H1 (cell line): Measurements from ENCODE around the gene SLC1A5.

Experiments
- CBX5 ChIP-seq: fragments of 300-800, 300-1000 bp; sonication (generic); IDR thresholded peaks from 2 replicates; pipeline ENCODE4 v1.7.1; 2016; ENCODE audit warnings: antibody characterized with exemption, low read length, low read depth
- CEBPB ChIP-seq: IDR thresholded peaks from 2 replicates; pipeline ENCODE4 v1.6.1; 2012; ENCODE audit warnings: low read depth, low read length
- CREB1 ChIP-seq: IDR thresholded peaks from 2 replicates; pipeline ENCODE4 v1.6.1; 2012; ENCODE audit warnings: inconsistent platforms
- EZH2 ChIP-seq: fragments of 200-600 bp; sonication (generic); IDR thresholded peaks from 2 replicates; pipeline ENCODE4 v1.7.1; 2012; ENCODE audit warnings: low read depth, mild to moderate bottlenecking, moderate library complexity, low read length, inconsistent platforms; ENCODE audit not compliant: severe bottlenecking
- JUND ChIP-seq: IDR thresholded peaks from 2 replicates; pipeline ENCODE4 v1.6.1; 2011; ENCODE audit warnings: mild to moderate bottlenecking, improper control_type of control experiment, low read length
- KDM1A ChIP-seq: fragments of 200-600, 300-600 bp; sonication (generic); IDR thresholded peaks from 2 replicates; pipeline ENCODE4 v1.7.1; 2016; ENCODE audit warnings: mild to moderate bottlenecking, low read length, borderline replicate concordance
- NANOG ChIP-seq: IDR thresholded peaks from 2 replicates; pipeline ENCODE4 v1.6.1; 2011; ENCODE audit warnings: low read length, low read depth, mild to moderate bottlenecking, inconsistent platforms; ENCODE audit not compliant: insufficient read depth, poor library complexity, severe bottlenecking
- POLR2A ChIP-seq, 2 experiments: IDR thresholded peaks; 1 replicate in 1 of 2; 2 replicates in 1 of 2; pipeline ENCODE4 v1.6.1; 2011; ENCODE audit warnings: low read depth in 2 of 2, low read length in 2 of 2, mild to moderate bottlenecking in 2 of 2; ENCODE audit errors: control extremely low read depth in 1 of 2
- POLR2AphosphoS5 ChIP-seq: IDR thresholded peaks from 2 replicates; pipeline ENCODE4 v1.6.1; 2011; ENCODE audit warnings: low read depth, low read length
- RAD21 ChIP-seq, 2 experiments: IDR thresholded peaks in 1 of 2; conservative IDR thresholded peaks in 1 of 2; 2 replicates each; pipeline ENCODE4 v1.6.1; 2011; ENCODE audit warnings: low read depth in 2 of 2, low read length in 2 of 2, improper control_type of control experiment in 1 of 2, inconsistent platforms in 1 of 2, mild to moderate bottlenecking in 1 of 2, moderate library complexity in 1 of 2
- TEAD4 ChIP-seq: IDR thresholded peaks from 2 replicates; pipeline ENCODE4 v1.6.1; 2012; ENCODE audit warnings: low read depth, low read length, inconsistent platforms, mixed read lengths
- YY1 ChIP-seq: IDR thresholded peaks from 2 replicates; pipeline ENCODE4 v1.6.1; 2011; ENCODE audit warnings: low read depth, mild to moderate bottlenecking, low read length
- TF ChIP-seq, protein P1 (sequence below), 3 experiments: IDR thresholded peaks; 1 replicate in 2 of 3; 2 replicates in 1 of 3; pipeline versions ENCODE4 v1.5.1 to v1.6.1; 2011; ENCODE audit warnings: low read length in 3 of 3, mild to moderate bottlenecking in 3 of 3, inconsistent platforms in 2 of 3, low read depth in 1 of 3, moderate library complexity in 1 of 3; ENCODE audit not compliant: insufficient read depth in 1 of 3; ENCODE audit errors: control extremely low read depth in 1 of 3
- TF ChIP-seq, protein P2 (sequence below): IDR thresholded peaks from 2 replicates; pipeline ENCODE4 v1.6.1; 2011; ENCODE audit warnings: low read depth, mild to moderate bottlenecking, low read length; ENCODE audit not compliant: insufficient read depth

DNA sequence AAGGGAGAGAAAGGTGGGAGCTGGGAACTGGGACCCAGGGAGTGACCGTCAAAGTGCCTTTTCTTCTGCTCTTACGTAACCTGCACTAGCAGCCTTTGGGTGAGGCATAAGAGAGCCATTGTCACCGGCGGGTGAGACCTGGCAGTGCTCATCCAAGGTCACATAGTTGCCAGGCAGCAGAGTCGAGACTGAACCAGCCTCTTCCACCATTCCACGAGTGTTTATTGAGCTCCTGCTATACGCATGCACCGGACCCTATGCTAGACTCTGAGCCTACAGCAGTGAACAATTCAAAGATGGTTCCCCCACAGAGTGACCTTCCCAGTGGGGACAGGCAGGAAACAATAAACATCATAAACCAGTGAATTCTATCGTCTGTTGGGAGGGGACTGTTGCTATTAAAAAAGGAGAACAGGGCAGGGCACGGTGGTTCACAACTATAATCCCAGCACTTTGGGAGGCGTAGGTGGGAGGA is 23.5 kb downstream of the SLC1A5 start:
- TF ChIP-seq JUND (no peak), YY1 (no peak), TEAD4 (no peak), KDM1A (no peak), EZH2 (no peak), RAD21 (IDR thresholded peaks at IDR 0.05 in 1 of 2, conservative IDR thresholded peaks at IDR 0.05 in 1 of 2; ENCODE audit: low read depth in 2 of 2, low read length in 2 of 2) (no peak), NANOG (no peak), POLR2A (IDR thresholded peaks at IDR 0.05; ENCODE audit: control extremely low read depth in 1 of 2, low read depth in 2 of 2, low read length in 2 of 2) (no peak), CBX5 (no peak), POLR2AphosphoS5 (no peak), CREB1 (no peak), CEBPB (no peak)
- TF ChIP-seq, protein P1, sequence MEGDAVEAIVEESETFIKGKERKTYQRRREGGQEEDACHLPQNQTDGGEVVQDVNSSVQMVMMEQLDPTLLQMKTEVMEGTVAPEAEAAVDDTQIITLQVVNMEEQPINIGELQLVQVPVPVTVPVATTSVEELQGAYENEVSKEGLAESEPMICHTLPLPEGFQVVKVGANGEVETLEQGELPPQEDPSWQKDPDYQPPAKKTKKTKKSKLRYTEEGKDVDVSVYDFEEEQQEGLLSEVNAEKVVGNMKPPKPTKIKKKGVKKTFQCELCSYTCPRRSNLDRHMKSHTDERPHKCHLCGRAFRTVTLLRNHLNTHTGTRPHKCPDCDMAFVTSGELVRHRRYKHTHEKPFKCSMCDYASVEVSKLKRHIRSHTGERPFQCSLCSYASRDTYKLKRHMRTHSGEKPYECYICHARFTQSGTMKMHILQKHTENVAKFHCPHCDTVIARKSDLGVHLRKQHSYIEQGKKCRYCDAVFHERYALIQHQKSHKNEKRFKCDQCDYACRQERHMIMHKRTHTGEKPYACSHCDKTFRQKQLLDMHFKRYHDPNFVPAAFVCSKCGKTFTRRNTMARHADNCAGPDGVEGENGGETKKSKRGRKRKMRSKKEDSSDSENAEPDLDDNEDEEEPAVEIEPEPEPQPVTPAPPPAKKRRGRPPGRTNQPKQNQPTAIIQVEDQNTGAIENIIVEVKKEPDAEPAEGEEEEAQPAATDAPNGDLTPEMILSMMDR (IDR thresholded peaks at IDR 0.05; ENCODE audit: control extremely low read depth in 1 of 3, insufficient read depth in 1 of 3, low read depth in 1 of 3, low read length in 3 of 3) = no peak
- TF ChIP-seq, protein P2, sequence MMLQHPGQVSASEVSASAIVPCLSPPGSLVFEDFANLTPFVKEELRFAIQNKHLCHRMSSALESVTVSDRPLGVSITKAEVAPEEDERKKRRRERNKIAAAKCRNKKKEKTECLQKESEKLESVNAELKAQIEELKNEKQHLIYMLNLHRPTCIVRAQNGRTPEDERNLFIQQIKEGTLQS = no peak
